Activated naive CD4-positive, alpha-beta T cell treated with Interleukin-2 at 50 U/mL for 16 hours (primary cell): Measurements from ENCODE around the gene GALNT5.
"Not testable (repeated sequence)": the region's sequence is repeated elsewhere in the genome, so short reads cannot be mapped to it uniquely, and the experiment has no call there.

Experiments used
- DNase-seq: peaks from one replicate; pipeline ENCODE4 v3.0.0-alpha.2; 2020

GALNT5 gene

GRCh38 chr2:157333304-157334047 is 76.0 kb downstream of the GALNT5 start:
- DNase-seq: no peak

- no peak for DNase-seq
Observed at GRCh38 chr2:157334335-157334734, 76.8 kb downstream of the GALNT5 start.

- DNase-seq: no peak
Observed at GRCh38 chr2:157334797-157335196, 77.3 kb downstream of the GALNT5 start.

GRCh38 chr2:157336137-157337010 is 78.9 kb downstream of the GALNT5 start:
- peak; percentile 26 for DNase-seq

GRCh38 chr2:157337978-157338377 is 80.5 kb downstream of the GALNT5 start:
- DNase-seq: no peak

- DNase-seq: no peak
Observed at GRCh38 chr2:157339965-157340655, 82.6 kb downstream of the GALNT5 start.

GRCh38 chr2:157341381-157341780 is 83.9 kb downstream of the GALNT5 start:
- DNase-seq: not testable (repeated sequence)

- no peak for DNase-seq
Observed at GRCh38 chr2:157345647-157346389, 88.3 kb downstream of the GALNT5 start.

GRCh38 chr2:157348291-157348921 is 90.9 kb downstream of the GALNT5 start:
- no peak for DNase-seq

- no peak for DNase-seq
Observed at GRCh38 chr2:157349949-157350515, 92.5 kb downstream of the GALNT5 start.

GRCh38 chr2:157355618-157356017 is 98.1 kb downstream of the GALNT5 start:
- no peak for DNase-seq

- no peak for DNase-seq
Observed at GRCh38 chr2:157359628-157360027, 102.1 kb downstream of the GALNT5 start.

- DNase-seq: no peak
Observed at GRCh38 chr2:157361526-157361925, 104.0 kb downstream of the GALNT5 start.

GRCh38 chr2:157362627-157363026 is 105.1 kb downstream of the GALNT5 start:
- DNase-seq: no peak

- DNase-seq: no peak
Observed at GRCh38 chr2:157363612-157364101, 106.2 kb downstream of the GALNT5 start.
